HG02943 (cell line): Measurements from ENCODE around the gene RETREG2.

Experiments
- ATAC-seq: cut with Tn5 transposase; IDR thresholded peaks from one replicate; pipeline ENCODE4 v1.9.1; 2021; ENCODE audit warnings: mild to moderate bottlenecking, low read depth, moderate library complexity; ENCODE audit not compliant: unreplicated experiment

RETREG2 gene

DNA sequence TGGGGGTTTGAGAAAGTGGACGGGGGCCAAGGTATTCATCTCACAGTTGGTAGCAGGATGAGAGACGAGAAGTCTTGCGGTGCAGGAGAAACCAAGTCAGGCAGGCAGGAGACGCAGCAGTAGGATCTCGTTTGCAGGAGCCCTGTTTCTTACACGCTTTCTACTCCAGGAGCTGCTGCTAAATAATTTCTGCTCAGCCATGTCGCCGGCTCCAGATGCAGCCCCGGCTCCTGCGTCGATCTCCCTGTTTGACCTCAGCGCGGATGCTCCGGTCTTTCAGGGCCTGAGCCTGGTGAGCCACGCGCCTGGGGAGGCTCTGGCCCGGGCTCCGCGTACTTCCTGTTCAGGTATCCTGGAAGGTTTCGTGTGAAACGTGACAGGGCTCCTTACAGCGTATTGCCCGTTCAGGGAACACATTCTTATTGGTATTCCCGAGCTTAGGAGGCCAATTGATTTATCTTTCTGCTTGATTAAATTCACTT is 52.0 kb downstream of the RETREG2 start:
- no peak for ATAC-seq

GRCh38 chr2:219234331-219234730 is 56.3 kb downstream of the RETREG2 start:
- ATAC-seq: no peak
